SK-N-SH (cell line): ENCODE measurements around the gene MIPOL1.

Source experiments
- CTCF ChIP-seq: fragments of 200-600 bp; sonication (generic); IDR thresholded peaks from 2 replicates; pipeline ENCODE4 v1.6.1; 2017; ENCODE audit warnings: antibody characterized with exemption, mild to moderate bottlenecking, moderate library complexity
- EP300 ChIP-seq, 2 experiments: IDR thresholded peaks; 2 replicates each; pipeline versions ENCODE4 v1.4.0 to v1.6.1; 2012; ENCODE audit warnings: borderline replicate concordance in 1 of 2, low read depth in 1 of 2, low read length in 1 of 2
- FOXM1 ChIP-seq: IDR thresholded peaks from 2 replicates; pipeline ENCODE4 v1.4.0; 2012; ENCODE audit warnings: low read depth, mild to moderate bottlenecking
- MAX ChIP-seq: IDR thresholded peaks from 2 replicates; pipeline ENCODE4 v1.4.0; 2012; ENCODE audit warnings: low read depth
- NRF1 ChIP-seq: IDR thresholded peaks from 2 replicates; pipeline ENCODE4 v1.6.1; 2012; ENCODE audit warnings: low read depth, mild to moderate bottlenecking, low read length
- RAD21 ChIP-seq: IDR thresholded peaks from 2 replicates; pipeline ENCODE4 v1.6.1; 2012; ENCODE audit warnings: mild to moderate bottlenecking, low read length
- REST ChIP-seq: IDR thresholded peaks from 2 replicates; pipeline ENCODE4 v1.6.1; 2012; ENCODE audit warnings: mild to moderate bottlenecking, low read depth, low read length, moderate library complexity
- TAF1 ChIP-seq: IDR thresholded peaks from 2 replicates; pipeline ENCODE4 v1.6.1; 2012; ENCODE audit warnings: low read depth, mild to moderate bottlenecking, low read length, moderate library complexity, borderline replicate concordance
- TCF12 ChIP-seq: IDR thresholded peaks from 2 replicates; pipeline ENCODE4 v1.4.0; 2012
- USF1 ChIP-seq: IDR thresholded peaks from 2 replicates; pipeline ENCODE4 v1.4.0; 2012; ENCODE audit warnings: low read depth, borderline replicate concordance
- ZBTB33 ChIP-seq: IDR thresholded peaks from 2 replicates; pipeline ENCODE4 v1.4.0; 2012; ENCODE audit warnings: low read depth, borderline replicate concordance

GRCh38 chr14:37565550-37565949, 367.8 kb downstream of the MIPOL1 start:
- TF ChIP-seq CTCF: no peak
- TF ChIP-seq REST: no peak
- no peak for TF ChIP-seq TAF1
- TF ChIP-seq EP300 (IDR thresholded peaks at IDR 0.05; ENCODE audit: borderline replicate concordance in 1 of 2, low read depth in 1 of 2, low read length in 1 of 2): no peak
- TF ChIP-seq RAD21: no peak
- no peak for TF ChIP-seq ZBTB33
- no peak for TF ChIP-seq MAX
- no peak for TF ChIP-seq TCF12
- TF ChIP-seq FOXM1: no peak
- TF ChIP-seq NRF1: no peak
- no peak for TF ChIP-seq USF1
